IMR-90 (cell line): Measurements from ENCODE around the gene FLNA. TPM values are rescaled to one million over a fixed set of nuclear protein-coding genes. Genes with fewer than 3 reads are reported as not detected.

Experiments
- ATAC-seq: fragments of 200-7000 bp; cut with Tn5 transposase; 2 replicates; pipeline ENCODE4 v1.9.1; 2020; ENCODE audit warnings: low read depth, mild to moderate bottlenecking, moderate library complexity
- BruUV-seq: library from RNA; stranded (reverse); fragments of 400-500 nt; replicated peaks from 2 replicates; lab custom pipeline; 2021; lab: Mats Ljungman, UMichigan
- CTCF ChIA-PET: fragments of 300-600 bp; formaldehyde crosslinking; extraction: SDS; loops from one replicate; lab custom pipeline; 2021; ENCODE audit warnings: antibody characterized with exemption; lab: Yijun Ruan, JAX
- POLR2A ChIA-PET: fragments of 300-600 bp; sonication (Branson Sonifier 250); formaldehyde crosslinking; loops from one replicate; lab custom pipeline; 2022; ENCODE audit warnings: antibody characterized with exemption; ENCODE audit not compliant: unreplicated experiment; lab: Charles Lee
- DNase-seq: peaks from one replicate; pipeline ENCODE4 v3.0.0; 2013
- H2AFZ ChIP-seq: replicated peaks from 2 replicates; pipeline ENCODE3; 2013; ENCODE audit warnings: low read length, mild to moderate bottlenecking; ENCODE audit not compliant: poor library complexity
- H2AK5ac ChIP-seq: 2 replicates; pipeline ENCODE4 v1.6.1; 2013; ENCODE audit warnings: low read depth, low read length, inconsistent platforms
- H2AK9ac ChIP-seq: replicated peaks from 2 replicates; pipeline ENCODE3; 2013; ENCODE audit warnings: mild to moderate bottlenecking, low read depth, low read length, moderate library complexity; ENCODE audit not compliant: poor library complexity
- H2BK120ac ChIP-seq: 2 replicates; pipeline ENCODE4 v1.6.1; 2013; ENCODE audit warnings: low read depth, low read length, inconsistent platforms
- H2BK15ac ChIP-seq: 3 replicates; pipeline ENCODE4 v1.6.1; 2013; ENCODE audit warnings: low read depth, low read length, inconsistent platforms
- H2BK20ac ChIP-seq: 2 replicates; pipeline ENCODE4 v1.6.1; 2013; ENCODE audit warnings: low read depth, mild to moderate bottlenecking, inconsistent platforms, low read length, moderate library complexity
- H2BK5ac ChIP-seq: 2 replicates; pipeline ENCODE4 v1.6.1; 2013; ENCODE audit warnings: mild to moderate bottlenecking, low read depth, low read length, inconsistent platforms; ENCODE audit not compliant: poor library complexity, severe bottlenecking
- H3K14ac ChIP-seq: replicated peaks from 2 replicates; pipeline ENCODE4 v1.6.1; 2013; ENCODE audit warnings: low read depth, low read length, inconsistent platforms
- H3K18ac ChIP-seq: 2 replicates; pipeline ENCODE4 v1.6.1; 2013; ENCODE audit warnings: low read depth, low read length, control low read depth
- H3K23ac ChIP-seq: 2 replicates; pipeline ENCODE4 v1.6.1; 2013; ENCODE audit warnings: low read depth, low read length, inconsistent platforms
- H3K27ac ChIP-seq: 2 replicates; pipeline ENCODE4 v1.5.1; 2013; ENCODE audit warnings: mild to moderate bottlenecking, control low read depth, low read length; ENCODE audit not compliant: insufficient read depth
- H3K27me3 ChIP-seq: 2 replicates; pipeline ENCODE4 v1.6.1; 2013; ENCODE audit warnings: low read length; ENCODE audit not compliant: control insufficient read depth, insufficient read depth
- H3K36me3 ChIP-seq: 2 replicates; pipeline ENCODE4 v1.6.1; 2013; ENCODE audit warnings: low read length, mixed read lengths; ENCODE audit not compliant: control insufficient read depth, insufficient read depth
- H3K4ac ChIP-seq: 2 replicates; pipeline ENCODE4 v1.6.1; 2013; ENCODE audit warnings: low read depth, low read length, inconsistent platforms
- H3K4me1 ChIP-seq: 2 replicates; pipeline ENCODE4 v1.6.1; 2013; ENCODE audit warnings: low read length, mixed read lengths; ENCODE audit not compliant: control insufficient read depth, insufficient read depth
- H3K4me2 ChIP-seq: 2 replicates; pipeline ENCODE4 v1.6.1; 2013; ENCODE audit warnings: low read depth, mild to moderate bottlenecking, control low read depth, low read length, moderate library complexity
- H3K4me3 ChIP-seq: 2 replicates; pipeline ENCODE4 v1.5.1; 2013; ENCODE audit warnings: low read depth, mild to moderate bottlenecking, control low read depth, low read length, moderate library complexity; ENCODE audit not compliant: insufficient read depth
- H3K56ac ChIP-seq: 2 replicates; pipeline ENCODE4 v1.6.1; 2013; ENCODE audit warnings: low read length, inconsistent platforms; ENCODE audit not compliant: insufficient read depth; ENCODE audit errors: extremely low read depth
- H3K79me1 ChIP-seq, 2 experiments: 2 replicates each; pipeline ENCODE4 v1.6.1; 2013; ENCODE audit warnings: low read length in 2 of 2, inconsistent platforms in 1 of 2, low read depth in 1 of 2
- H3K9ac ChIP-seq: 2 replicates; pipeline ENCODE4 v1.6.1; 2013; ENCODE audit warnings: low read depth, low read length, control low read depth
- H3K9me1 ChIP-seq: 2 replicates; pipeline ENCODE4 v1.6.1; 2013; ENCODE audit warnings: low read length, inconsistent platforms; ENCODE audit not compliant: insufficient read depth
- H3K9me3 ChIP-seq: 2 replicates; pipeline ENCODE4 v1.6.1; 2013; ENCODE audit warnings: low read length; ENCODE audit not compliant: control insufficient read depth, insufficient read depth
- H4K20me1 ChIP-seq: 2 replicates; pipeline ENCODE4 v1.6.1; 2013; ENCODE audit warnings: low read length, inconsistent platforms; ENCODE audit not compliant: insufficient read depth
- H4K5ac ChIP-seq: 2 replicates; pipeline ENCODE4 v1.6.1; 2013; ENCODE audit warnings: mild to moderate bottlenecking, low read depth, low read length, control low read depth
- H4K8ac ChIP-seq, 2 experiments: 2 replicates each; pipeline ENCODE4 v1.6.1; 2013; ENCODE audit warnings: low read depth in 2 of 2, low read length in 2 of 2, control low read depth in 1 of 2, inconsistent platforms in 1 of 2
- H4K91ac ChIP-seq: 2 replicates; pipeline ENCODE4 v1.6.1; 2013; ENCODE audit warnings: low read depth, low read length, inconsistent platforms; ENCODE audit not compliant: insufficient read depth
- RFX5 ChIP-seq: IDR thresholded peaks from 2 replicates; pipeline ENCODE4 v1.8.0; 2012; ENCODE audit warnings: low read depth, mild to moderate bottlenecking, low read length, moderate library complexity
- WGBS, 2 experiments: methylation state at CpG; one replicate each; pipeline versions ENCODE4 v1.1.5 to v1.1.7; 2013; ENCODE audit warnings: missing lambda C conversion rate in 2 of 2; ENCODE audit not compliant: insufficient read length in 1 of 2; ENCODE audit errors: extremely low coverage in 2 of 2; 5-methylcytosine and 5-hydroxymethylcytosine counted together
- dilution Hi-C: fragments of 300-500 bp; cut with HindIII; formaldehyde crosslinking; loops from one replicate; pipeline ENCODE4 v1.14.3; 2018; ENCODE audit warnings: low sequenced_read_pairs; ENCODE audit not compliant: unreplicated experiment
- in situ Hi-C: fragments of 300-500 bp; cut with MboI; formaldehyde crosslinking; loops from 3 replicates; pipeline ENCODE4 v1.14.3; 2019; ENCODE audit warnings: low sequenced_read_pairs, inconsistent platforms, mixed read lengths
- intact Hi-C: fragments of 100-400 bp; cut with micrococcal nuclease; formaldehyde crosslinking; loops from 2 replicates; pipeline ENCODE4 v1.10.0; 2022
- polyA plus RNA-seq, 3 experiments: library from polyadenylated mRNA; depleted of rRNA; stranded (reverse); fragments of >200 nt; gene quantifications; 2 replicates each; pipeline ENCODE4 v1.2.3, GENCODE V29; 2012; ENCODE audit warnings: low replicate concordance in 1 of 3
- total RNA-seq: library from RNA; depleted of rRNA; stranded (reverse); fragments of >200 nt; gene quantifications from 2 replicates; pipeline ENCODE4 v1.2.3, GENCODE V29; 2012

The FLNA gene
- total and polyA plus RNA-seq, 2 of the 4 experiments (the other 2 are of a cell fraction): 1,356 to 1,357 TPM

- Histone ChIP-seq H4K5ac (no peak overlapping the region), H3K4ac (no peak overlapping the region), H3K23ac (no peak overlapping the region), H3K9me3 (no peaks in the 10 kb centered on the region), H4K91ac (no peak overlapping the region), H3K18ac (no peak overlapping the region), H3K36me3 (peaks cover 98% of the 10 kb centered on the region), H3K27ac (no peak overlapping the region), H3K79me1 (peaks cover 10 to 45% of the 10 kb centered on the region in 2 experiments; a peak in 3 of 4 replicates), H3K4me2 (no peak overlapping the region), H3K9me1 (no peaks in the 10 kb centered on the region), H2BK20ac (no peak overlapping the region), H3K27me3 (no peaks in the 10 kb centered on the region), H3K14ac (no peak overlapping the region), H3K56ac (no peak overlapping the region), H3K4me3 (no peak overlapping the region), H2BK15ac (no peak overlapping the region), H2AK5ac (no peak overlapping the region), H2AFZ (peak overlapping the region; percentile 56), H2BK5ac (no peak overlapping the region), H4K20me1 (peaks cover 100% of the 10 kb centered on the region), H2BK120ac (no peak overlapping the region), H3K9ac (no peak overlapping the region), H2AK9ac (no peak overlapping the region), H4K8ac (no peak overlapping the region), H3K4me1 (no peaks in the 10 kb centered on the region)
- dilution Hi-C loops: no loop called here
- intact Hi-C loops: no loop called here
- WGBS, 2 experiments: 68% methylated on average over 2 of the region's 14 CpGs; no CpG with 5 or more reads in 1 of the 2 experiments
- ChIA-PET POLR2A (no interaction called here), CTCF (no interaction called here)
- ATAC-seq (no peak; the same call in 1 of the 2 replicates), DNase-seq (no peak)
- no TSS peak for BruUV-seq
- no peak for TF ChIP-seq RFX5
- in situ Hi-C loops: no loop called here
Observed at GRCh38 chrX:154354013-154354412, 20.4 kb downstream of the FLNA start.
